22Rv1 (cell line): Measurements from ENCODE around the gene OSM.

Experiments
- ZFX ChIP-seq: fragments of 450-650 bp; IDR thresholded peaks from 2 replicates; pipeline ENCODE4 v1.6.1; 2017; ENCODE audit warnings: antibody characterized with exemption, borderline replicate concordance
- TF ChIP-seq, protein P1 (sequence below): fragments of 450-650 bp; IDR thresholded peaks from 2 replicates; pipeline ENCODE4 v1.5.1; 2017; ENCODE audit warnings: mild to moderate bottlenecking

DNA sequence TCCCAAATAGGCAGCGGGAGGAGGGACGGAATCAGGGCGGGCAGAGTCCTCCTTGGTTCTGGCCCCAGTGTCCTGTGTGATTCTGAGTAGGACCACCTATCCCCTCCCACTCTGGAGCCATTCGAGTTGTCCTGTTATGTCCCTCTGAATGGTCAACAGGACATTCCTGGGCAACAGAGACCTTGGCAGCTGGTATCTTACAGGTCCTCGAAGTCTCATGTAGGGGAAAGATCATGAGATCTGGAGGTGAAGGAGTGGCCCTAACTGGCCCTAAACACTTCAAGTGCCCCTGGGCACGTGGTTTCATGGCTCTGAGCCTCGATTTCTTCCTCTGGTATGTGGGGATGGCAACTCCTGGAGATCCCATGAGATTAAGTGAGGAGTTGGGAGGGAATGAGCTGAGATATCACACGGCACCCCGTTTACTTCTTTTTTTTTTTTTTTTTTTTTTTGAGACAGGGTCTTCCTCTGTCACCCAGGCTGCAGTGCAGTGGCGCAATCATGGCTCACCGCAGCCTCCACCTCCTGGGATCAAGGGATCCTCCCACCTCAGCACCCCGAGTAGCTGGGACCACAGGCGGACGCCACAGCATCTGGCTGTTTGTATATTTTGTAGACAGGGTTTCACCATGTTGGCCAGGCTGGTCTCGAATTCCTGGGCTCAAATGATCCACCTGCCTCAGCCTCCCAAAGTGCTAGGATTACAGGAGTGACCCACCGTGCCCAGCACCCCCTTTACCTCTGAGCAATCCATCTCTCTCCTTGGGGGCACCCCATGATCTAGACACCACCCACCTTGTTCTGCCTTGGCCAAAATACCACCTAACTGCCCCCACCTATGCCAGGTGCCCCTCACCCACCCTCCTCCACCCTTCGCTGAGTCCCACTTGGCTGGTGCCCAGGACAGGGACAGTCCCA lies 26.9 kb downstream of the OSM start:
- TF ChIP-seq, protein P1, sequence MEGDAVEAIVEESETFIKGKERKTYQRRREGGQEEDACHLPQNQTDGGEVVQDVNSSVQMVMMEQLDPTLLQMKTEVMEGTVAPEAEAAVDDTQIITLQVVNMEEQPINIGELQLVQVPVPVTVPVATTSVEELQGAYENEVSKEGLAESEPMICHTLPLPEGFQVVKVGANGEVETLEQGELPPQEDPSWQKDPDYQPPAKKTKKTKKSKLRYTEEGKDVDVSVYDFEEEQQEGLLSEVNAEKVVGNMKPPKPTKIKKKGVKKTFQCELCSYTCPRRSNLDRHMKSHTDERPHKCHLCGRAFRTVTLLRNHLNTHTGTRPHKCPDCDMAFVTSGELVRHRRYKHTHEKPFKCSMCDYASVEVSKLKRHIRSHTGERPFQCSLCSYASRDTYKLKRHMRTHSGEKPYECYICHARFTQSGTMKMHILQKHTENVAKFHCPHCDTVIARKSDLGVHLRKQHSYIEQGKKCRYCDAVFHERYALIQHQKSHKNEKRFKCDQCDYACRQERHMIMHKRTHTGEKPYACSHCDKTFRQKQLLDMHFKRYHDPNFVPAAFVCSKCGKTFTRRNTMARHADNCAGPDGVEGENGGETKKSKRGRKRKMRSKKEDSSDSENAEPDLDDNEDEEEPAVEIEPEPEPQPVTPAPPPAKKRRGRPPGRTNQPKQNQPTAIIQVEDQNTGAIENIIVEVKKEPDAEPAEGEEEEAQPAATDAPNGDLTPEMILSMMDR = no peak
- no peak for TF ChIP-seq ZFX
